OCI-LY1 (cell line): ENCODE data around the gene TDO2.
"Not testable (repeated sequence)": the region's sequence is repeated elsewhere in the genome, so short reads cannot be mapped to it uniquely, and the experiment has no call there.

Experiments used
- CTCF ChIP-seq: fragments of 200-600 bp; sonication (generic), shearing (Covaris generic); IDR thresholded peaks from 2 replicates; pipeline ENCODE4 v1.5.1; 2017; ENCODE audit warnings: mild to moderate bottlenecking, antibody characterized with exemption, low read length, moderate library complexity, mixed read lengths
- EZH2 ChIP-seq: fragments of 200-600 bp; sonication (generic), shearing (Covaris generic); IDR thresholded peaks from 2 replicates; pipeline ENCODE4 v1.8.0; 2017; ENCODE audit warnings: borderline replicate concordance, mixed run types, mild to moderate bottlenecking, antibody characterized with exemption, low read length, moderate library complexity, mixed read lengths

DNA sequence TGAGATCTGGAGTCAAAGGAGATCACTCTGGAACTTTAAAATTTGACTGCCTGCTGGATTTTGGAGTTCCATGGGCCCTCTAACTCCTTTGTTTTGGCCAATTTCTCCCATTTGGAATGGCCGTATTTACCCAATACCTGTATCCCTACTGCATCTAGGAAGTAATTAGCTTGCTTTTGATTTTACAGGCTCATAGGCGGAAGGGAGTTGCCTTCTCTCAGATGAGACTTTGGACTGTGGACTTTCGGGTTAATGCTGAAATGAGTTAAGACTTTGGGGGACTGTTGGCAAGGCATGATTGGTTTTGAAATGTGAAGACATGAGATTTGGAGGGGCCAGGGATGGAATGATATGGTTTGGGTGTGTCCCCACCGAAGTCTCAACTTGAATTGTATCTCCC, 31.1 kb downstream of the TDO2 start:
- TF ChIP-seq CTCF, EZH2: not testable (repeated sequence)
